Measurements from ENCODE around the gene TDO2. TPM values are rescaled to one million over a fixed set of nuclear protein-coding genes. Genes with fewer than 3 reads are reported as not detected.

Gene TDO2
- total and polyA plus RNA-seq, 2 of the 13 experiments (the other 11 are each of a cell fraction or from before 2014, with no cell fraction given) = not detected

DNA sequence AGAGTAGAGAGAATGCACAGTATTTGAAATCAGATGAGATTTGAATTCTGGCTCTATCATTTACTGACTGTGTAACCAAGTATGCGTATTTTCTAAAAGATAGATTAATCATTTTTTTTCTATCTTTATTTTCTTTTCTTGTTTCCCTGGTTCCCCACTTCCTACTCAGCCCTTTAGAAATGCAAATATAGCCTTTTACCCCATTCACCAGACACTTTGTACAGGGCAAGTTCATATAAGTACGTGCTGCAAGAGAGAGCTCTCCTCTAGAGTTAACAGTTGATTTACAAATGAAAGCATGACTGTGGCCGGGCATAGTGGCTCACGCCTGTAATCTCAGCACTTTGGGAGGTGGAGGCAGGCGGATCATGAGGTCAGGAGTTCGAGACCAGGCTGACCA, 17.8 kb upstream of the TDO2 start (continued):
- TF ChIP-seq ZNF605 (CRISPR knock-in tag; IDR thresholded peaks at IDR 0.05) (no peak), NFYB (CRISPR knock-in tag; IDR thresholded peaks at IDR 0.05) (no peak), GATAD1 (CRISPR knock-in tag; IDR thresholded peaks at IDR 0.05) (no peak), SRF (IDR thresholded peaks at IDR 0.05; ENCODE audit: low read depth, low read length) (no peak)
- TF ChIP-seq, protein P1, sequence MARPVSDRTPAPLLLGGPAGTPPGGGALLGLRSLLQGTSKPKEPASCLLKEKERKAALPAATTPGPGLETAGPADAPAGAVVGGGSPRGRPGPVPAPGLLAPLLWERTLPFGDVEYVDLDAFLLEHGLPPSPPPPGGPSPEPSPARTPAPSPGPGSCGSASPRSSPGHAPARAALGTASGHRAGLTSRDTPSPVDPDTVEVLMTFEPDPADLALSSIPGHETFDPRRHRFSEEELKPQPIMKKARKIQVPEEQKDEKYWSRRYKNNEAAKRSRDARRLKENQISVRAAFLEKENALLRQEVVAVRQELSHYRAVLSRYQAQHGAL (CRISPR knock-in tag; IDR thresholded peaks at IDR 0.05; ENCODE audit: not compliant biosample characterization) = no peak

DNA sequence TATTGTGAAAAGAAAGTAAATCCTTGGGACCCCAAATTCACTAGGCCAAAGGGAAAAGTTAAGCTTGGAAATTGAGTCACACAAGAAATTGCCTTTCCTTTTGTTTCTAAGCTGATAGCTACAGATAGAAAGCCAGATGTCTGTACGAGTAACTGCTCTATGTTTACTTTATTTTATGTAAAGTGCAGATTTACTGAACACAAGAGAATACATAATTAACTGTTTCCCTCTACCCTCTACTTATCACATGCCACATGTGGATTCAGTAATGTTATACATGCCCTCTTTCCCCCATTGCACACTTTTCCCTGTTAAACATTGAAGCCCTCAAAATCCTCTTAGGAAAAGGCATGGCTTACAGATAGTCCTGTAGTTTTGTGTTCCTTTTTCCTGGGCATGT, 16.5 kb upstream of the TDO2 start:
- no peak for FAIRE-seq
- Histone ChIP-seq H3K4me2 (ENCODE audit: low read depth, low read length) (no peak overlapping the region), H3K9me3 (ENCODE audit: low read length) (peaks cover 6% of the 10 kb centered on the region; the same call in 1 of the 2 replicates), H3K4me3 (replicated peaks in 1 of 3; ENCODE audit: insufficient read depth in 1 of 3, low read depth in 2 of 3, low read length in 3 of 3) (no peak overlapping the region), H4K20me1 (ENCODE audit: insufficient read depth, low read length) (no peaks in the 10 kb centered on the region), H3K9ac (ENCODE audit: insufficient read depth, low read depth, low read length) (no peak overlapping the region), H2AFZ (ENCODE audit: low read length) (no peak overlapping the region), H3K27ac (ENCODE audit: extremely low read length, insufficient read depth, low read length) (no peak overlapping the region), H3K36me3 (replicated peaks in 1 of 2; ENCODE audit: control insufficient read depth in 1 of 2, insufficient read depth in 2 of 2, low read length in 2 of 2) (no peaks in the 10 kb centered on the region), H3K79me2 (ENCODE audit: insufficient read depth, low read length) (no peaks in the 10 kb centered on the region), H3K4me1 (ENCODE audit: insufficient read depth, low read length) (no peaks in the 10 kb centered on the region), H3K27me3 (ENCODE audit: control insufficient read depth in 1 of 2, insufficient read depth in 2 of 2, low read length in 2 of 2) (no peaks in the 10 kb centered on the region)
- no peak for DNase-seq (ENCODE audit: low spot score)
- intact Hi-C loops (cut with micrococcal nuclease; ENCODE audit: unreplicated experiment) = no loop called here
- no peak for ATAC-seq
- in situ Hi-C loops (cut with HindIII; ENCODE audit: extremely low pct_ligation_motif_present, low pct_unique_long_range_greater_than_20kb) = no loop called here
- no TSS peak for BruUV-seq (replicated peaks)
- ChIA-PET POLR2A (no interaction called here), CTCF (ENCODE audit: low intra/inter-chr PET ratio, low total read pairs) (no interaction called here)
- 0% methylated on average over 1 of the region's 1 CpG for WGBS (ENCODE audit: low lambda C conversion rate)
- TF ChIP-seq, protein P2, sequence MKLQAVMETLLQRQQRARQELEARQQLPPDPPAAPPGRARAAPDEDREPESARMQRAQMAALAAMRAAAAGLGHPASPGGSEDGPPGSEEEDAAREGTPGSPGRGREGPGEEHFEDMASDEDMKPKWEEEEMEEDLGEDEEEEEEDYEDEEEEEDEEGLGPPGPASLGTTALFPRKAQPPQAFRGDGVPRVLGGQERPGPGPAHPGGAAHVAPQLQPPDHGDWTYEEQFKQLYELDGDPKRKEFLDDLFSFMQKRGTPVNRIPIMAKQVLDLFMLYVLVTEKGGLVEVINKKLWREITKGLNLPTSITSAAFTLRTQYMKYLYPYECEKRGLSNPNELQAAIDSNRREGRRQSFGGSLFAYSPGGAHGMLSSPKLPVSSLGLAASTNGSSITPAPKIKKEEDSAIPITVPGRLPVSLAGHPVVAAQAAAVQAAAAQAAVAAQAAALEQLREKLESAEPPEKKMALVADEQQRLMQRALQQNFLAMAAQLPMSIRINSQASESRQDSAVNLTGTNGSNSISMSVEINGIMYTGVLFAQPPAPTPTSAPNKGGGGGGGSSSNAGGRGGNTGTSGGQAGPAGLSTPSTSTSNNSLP (IDR thresholded peaks at IDR 0.05; ENCODE audit: low read depth, low read length) = no peak
- no peak for TF ChIP-seq BHLHE40 (IDR thresholded peaks at IDR 0.05; ENCODE audit: low read length)
- TF ChIP-seq, protein P3, sequence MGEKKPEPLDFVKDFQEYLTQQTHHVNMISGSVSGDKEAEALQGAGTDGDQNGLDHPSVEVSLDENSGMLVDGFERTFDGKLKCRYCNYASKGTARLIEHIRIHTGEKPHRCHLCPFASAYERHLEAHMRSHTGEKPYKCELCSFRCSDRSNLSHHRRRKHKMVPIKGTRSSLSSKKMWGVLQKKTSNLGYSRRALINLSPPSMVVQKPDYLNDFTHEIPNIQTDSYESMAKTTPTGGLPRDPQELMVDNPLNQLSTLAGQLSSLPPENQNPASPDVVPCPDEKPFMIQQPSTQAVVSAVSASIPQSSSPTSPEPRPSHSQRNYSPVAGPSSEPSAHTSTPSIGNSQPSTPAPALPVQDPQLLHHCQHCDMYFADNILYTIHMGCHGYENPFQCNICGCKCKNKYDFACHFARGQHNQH (CRISPR knock-in tag; IDR thresholded peaks at IDR 0.05) = no peak
- no peak for TF ChIP-seq ZNF724P (CRISPR knock-in tag; IDR thresholded peaks at IDR 0.05; ENCODE audit: borderline replicate concordance)
- TF ChIP-seq, protein P4, sequence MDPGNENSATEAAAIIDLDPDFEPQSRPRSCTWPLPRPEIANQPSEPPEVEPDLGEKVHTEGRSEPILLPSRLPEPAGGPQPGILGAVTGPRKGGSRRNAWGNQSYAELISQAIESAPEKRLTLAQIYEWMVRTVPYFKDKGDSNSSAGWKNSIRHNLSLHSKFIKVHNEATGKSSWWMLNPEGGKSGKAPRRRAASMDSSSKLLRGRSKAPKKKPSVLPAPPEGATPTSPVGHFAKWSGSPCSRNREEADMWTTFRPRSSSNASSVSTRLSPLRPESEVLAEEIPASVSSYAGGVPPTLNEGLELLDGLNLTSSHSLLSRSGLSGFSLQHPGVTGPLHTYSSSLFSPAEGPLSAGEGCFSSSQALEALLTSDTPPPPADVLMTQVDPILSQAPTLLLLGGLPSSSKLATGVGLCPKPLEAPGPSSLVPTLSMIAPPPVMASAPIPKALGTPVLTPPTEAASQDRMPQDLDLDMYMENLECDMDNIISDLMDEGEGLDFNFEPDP (CRISPR knock-in tag; conservative IDR thresholded peaks at IDR 0.05) = no peak
- no peak for TF ChIP-seq ZFP36L2 (CRISPR knock-in tag; IDR thresholded peaks at IDR 0.05)
- TF ChIP-seq, protein P5, sequence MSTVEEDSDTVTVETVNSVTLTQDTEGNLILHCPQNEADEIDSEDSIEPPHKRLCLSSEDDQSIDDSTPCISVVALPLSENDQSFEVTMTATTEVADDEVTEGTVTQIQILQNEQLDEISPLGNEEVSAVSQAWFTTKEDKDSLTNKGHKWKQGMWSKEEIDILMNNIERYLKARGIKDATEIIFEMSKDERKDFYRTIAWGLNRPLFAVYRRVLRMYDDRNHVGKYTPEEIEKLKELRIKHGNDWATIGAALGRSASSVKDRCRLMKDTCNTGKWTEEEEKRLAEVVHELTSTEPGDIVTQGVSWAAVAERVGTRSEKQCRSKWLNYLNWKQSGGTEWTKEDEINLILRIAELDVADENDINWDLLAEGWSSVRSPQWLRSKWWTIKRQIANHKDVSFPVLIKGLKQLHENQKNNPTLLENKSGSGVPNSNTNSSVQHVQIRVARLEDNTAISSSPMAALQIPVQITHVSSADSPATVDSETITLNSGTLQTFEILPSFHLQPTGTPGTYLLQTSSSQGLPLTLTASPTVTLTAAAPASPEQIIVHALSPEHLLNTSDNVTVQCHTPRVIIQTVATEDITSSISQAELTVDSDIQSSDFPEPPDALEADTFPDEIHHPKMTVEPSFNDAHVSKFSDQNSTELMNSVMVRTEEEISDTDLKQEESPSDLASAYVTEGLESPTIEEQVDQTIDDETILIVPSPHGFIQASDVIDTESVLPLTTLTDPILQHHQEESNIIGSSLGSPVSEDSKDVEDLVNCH (CRISPR knock-in tag; IDR thresholded peaks at IDR 0.05) = no peak
- TF ChIP-seq KLF9 (CRISPR knock-in tag; IDR thresholded peaks at IDR 0.05; ENCODE audit: low read depth) = no peak
- TF ChIP-seq ZC3H13 (CRISPR knock-in tag; IDR thresholded peaks at IDR 0.05) = no peak
- no peak for TF ChIP-seq ZBTB8A (CRISPR knock-in tag; IDR thresholded peaks at IDR 0.05; ENCODE audit: borderline replicate concordance, low read depth)
- TF ChIP-seq CHD2 (IDR thresholded peaks at IDR 0.05; ENCODE audit: low read depth, low read length) = no peak

All from HepG2 (cell line).